Keratinocyte (primary cell): ENCODE measurements around the gene FER1L5. TPM values are rescaled to one million over a fixed set of nuclear protein-coding genes. Genes with fewer than 3 reads are reported as not detected.

Experiments used
- DNase-seq: peaks from one replicate; pipeline ENCODE4 v3.0.0-alpha.2; 2011; ENCODE audit warnings: low read depth, missing footprints, low spot score
- FAIRE-seq: peaks from 2 replicates; lab custom pipeline; 2011; peaks lifted over from hg19 to GRCh38; lab: Jason Lieb, UNC
- H2AFZ ChIP-seq: 2 replicates; pipeline ENCODE4 v1.6.0; 2012; ENCODE audit warnings: low read length, control low read depth, inconsistent platforms; ENCODE audit not compliant: control insufficient read depth
- H3K27ac ChIP-seq: 2 replicates; pipeline ENCODE4 v1.5.1; 2011; ENCODE audit warnings: low read length; ENCODE audit not compliant: control insufficient read depth, insufficient read depth
- H3K27me3 ChIP-seq: 3 replicates; pipeline ENCODE4 v1.6.0; 2011; ENCODE audit warnings: low read length; ENCODE audit not compliant: control insufficient read depth, insufficient read depth; ENCODE audit errors: extremely low read depth
- H3K36me3 ChIP-seq, 2 experiments: 2 replicates in 1 of 2; 3 replicates in 1 of 2; pipeline ENCODE4 v1.5.1; 2011; ENCODE audit warnings: low read length in 2 of 2, mild to moderate bottlenecking in 1 of 2; ENCODE audit not compliant: control insufficient read depth in 2 of 2, insufficient read depth in 2 of 2; ENCODE audit errors: extremely low read depth in 1 of 2
- H3K4me1 ChIP-seq: 3 replicates; pipeline ENCODE4 v1.5.1; 2011; ENCODE audit warnings: low read length; ENCODE audit not compliant: control insufficient read depth, insufficient read depth; ENCODE audit errors: extremely low read depth
- H3K4me2 ChIP-seq: 3 replicates; pipeline ENCODE4 v1.6.0; 2011; ENCODE audit warnings: low read depth, low read length; ENCODE audit not compliant: control insufficient read depth, insufficient read depth; ENCODE audit errors: extremely low read depth
- H3K4me3 ChIP-seq, 3 experiments: fragments of 200-600 bp in 1 of 3; sonication (generic) in 1 of 3; 2 replicates in 2 of 3; 3 replicates in 1 of 3; pipeline ENCODE4 v1.5.1; 2011 to 2016; ENCODE audit warnings: low read length in 3 of 3, mild to moderate bottlenecking in 3 of 3, control low read depth in 2 of 3, inconsistent platforms in 1 of 3, low read depth in 1 of 3, mixed read lengths in 1 of 3, mixed run types in 1 of 3, moderate library complexity in 1 of 3; ENCODE audit not compliant: control insufficient read depth in 2 of 3, insufficient read depth in 2 of 3; ENCODE audit errors: extremely low read depth in 1 of 3
- H3K79me2 ChIP-seq: 2 replicates; pipeline ENCODE4 v1.6.0; 2012; ENCODE audit warnings: low read length; ENCODE audit not compliant: control insufficient read depth, insufficient read depth
- H3K9ac ChIP-seq: 3 replicates; pipeline ENCODE4 v1.6.0; 2011; ENCODE audit warnings: low read length; ENCODE audit not compliant: control insufficient read depth, insufficient read depth; ENCODE audit errors: extremely low read depth
- H3K9me1 ChIP-seq: 3 replicates; pipeline ENCODE4 v1.6.0; 2011; ENCODE audit warnings: low read length; ENCODE audit not compliant: control insufficient read depth, insufficient read depth; ENCODE audit errors: extremely low read depth
- H3K9me3 ChIP-seq: 2 replicates; pipeline ENCODE4 v1.5.1; 2012; ENCODE audit warnings: low read depth, low read length; ENCODE audit not compliant: control insufficient read depth
- H4K20me1 ChIP-seq: 3 replicates; pipeline ENCODE4 v1.6.0; 2011; ENCODE audit warnings: low read length; ENCODE audit not compliant: control insufficient read depth, insufficient read depth; ENCODE audit errors: extremely low read depth
- CTCF ChIP-seq, 3 experiments: IDR thresholded peaks in 1 of 3; conservative IDR thresholded peaks in 1 of 3; optimal IDR thresholded peaks in 1 of 3; 2 replicates in 2 of 3; 3 replicates in 1 of 3; pipeline versions ENCODE3 to v1.5.1; 2011; ENCODE audit warnings: low read length in 3 of 3, mild to moderate bottlenecking in 3 of 3, moderate library complexity in 2 of 3, control low read depth in 1 of 3, inconsistent platforms in 1 of 3; ENCODE audit not compliant: insufficient read depth in 2 of 3; ENCODE audit errors: extremely low read depth in 1 of 3
- EZH2 ChIP-seq: IDR thresholded peaks from one replicate; pipeline ENCODE4 v1.6.1; 2012; ENCODE audit warnings: inconsistent platforms, mild to moderate bottlenecking, low read length, moderate library complexity
- dilution Hi-C: fragments of 300-500 bp; cut with MboI; formaldehyde crosslinking; loops from one replicate; pipeline ENCODE4 v1.7.0; 2020; ENCODE audit warnings: low sequenced_read_pairs; ENCODE audit not compliant: extremely low pct_ligation_motif_present
- polyA plus RNA-seq, 5 experiments: library from polyadenylated mRNA; depleted of rRNA in 3 of 5; stranded (reverse) in 3 of 5; stranded (forward) in 1 of 5; unstranded in 1 of 5; fragments of >200 nt; gene quantifications; 1 replicate in 1 of 5; 2 replicates in 3 of 5; 3 replicates in 1 of 5; pipeline versions ENCODE4 v1.2.1 to v1.2.3, GENCODE V29; 2011 to 2012; ENCODE audit warnings: missing spikeins in 2 of 5, low read depth in 1 of 5, low replicate concordance in 1 of 5

The FER1L5 gene
- polyA plus RNA-seq, 1 donor (not counting 4 experiments of a cell fraction or from before 2014, with no cell fraction given) = 0.01 TPM

DNA sequence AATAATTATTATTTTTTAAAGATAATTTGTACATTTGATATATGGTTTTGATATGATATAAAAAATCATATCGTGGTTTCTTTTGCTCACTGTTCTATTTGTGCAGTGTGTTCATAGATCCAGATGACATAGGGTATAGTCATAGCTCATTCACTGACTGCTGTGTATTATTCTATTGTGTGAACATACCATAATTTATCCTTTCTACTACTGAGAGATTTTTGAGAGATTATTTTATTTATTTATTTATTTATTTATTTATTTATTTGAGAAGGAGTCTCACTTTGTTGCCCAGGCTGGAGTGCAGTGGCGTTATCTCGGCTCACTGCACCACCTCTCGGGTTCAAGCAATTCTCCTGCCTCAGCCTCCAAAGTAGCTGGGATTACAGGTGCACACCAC, 39.0 kb downstream of the FER1L5 start:
- H3K79me2 ChIP-seq = no peaks in the 10 kb centered on the region
- no peak overlapping the region for H3K4me2 ChIP-seq
- H3K36me3 ChIP-seq = no peaks in the 10 kb centered on the region
- no peak overlapping the region for H3K4me3 ChIP-seq
- FAIRE-seq = no peak
- no peaks in the 10 kb centered on the region for H4K20me1 ChIP-seq
- H3K27ac ChIP-seq = no peak overlapping the region
- DNase-seq = no peak
- dilution Hi-C loops = no loop called here
- H2AFZ ChIP-seq = no peak overlapping the region
- H3K4me1 ChIP-seq = no peaks in the 10 kb centered on the region
- no peak overlapping the region for H3K9ac ChIP-seq
- peaks cover 27% of the 10 kb centered on the region for H3K27me3 ChIP-seq
- H3K9me1 ChIP-seq = no peaks in the 10 kb centered on the region
- H3K9me3 ChIP-seq = no peaks in the 10 kb centered on the region
- TF ChIP-seq EZH2 = no peak

DNA sequence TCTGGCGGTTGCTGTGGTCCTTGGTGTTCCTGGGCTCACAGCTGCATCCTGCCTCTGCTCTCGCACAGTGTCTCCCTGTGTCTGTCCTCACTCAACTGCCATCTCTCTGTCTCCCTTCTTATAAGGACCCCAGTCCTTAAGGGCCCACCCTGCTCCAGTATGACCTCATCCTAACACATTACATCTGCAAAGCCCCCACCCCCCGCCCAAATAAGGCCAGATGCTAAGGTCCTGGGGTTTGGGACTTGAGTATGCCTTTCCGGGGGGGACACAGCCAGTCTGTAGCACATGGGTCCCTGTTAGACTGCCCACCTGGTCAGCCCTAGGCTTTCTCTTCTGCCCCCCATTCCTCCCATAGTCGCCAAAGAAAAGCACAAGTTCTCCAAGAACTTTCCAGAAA, 40.7 kb downstream of the FER1L5 start:
- DNase-seq (no peak), FAIRE-seq (no peak)
- Histone ChIP-seq H3K9ac (no peak overlapping the region), H3K27me3 (peaks cover 27% of the 10 kb centered on the region), H3K36me3 (no peaks in the 10 kb centered on the region), H4K20me1 (no peaks in the 10 kb centered on the region), H3K27ac (no peak overlapping the region), H3K4me2 (no peak overlapping the region), H3K9me3 (no peaks in the 10 kb centered on the region), H3K79me2 (no peaks in the 10 kb centered on the region), H2AFZ (no peak overlapping the region), H3K4me3 (no peak overlapping the region), H3K9me1 (no peaks in the 10 kb centered on the region), H3K4me1 (no peaks in the 10 kb centered on the region)
- TF ChIP-seq EZH2 (no peak), CTCF (optimal IDR thresholded peaks at IDR 0.05 in 1 of 3, IDR thresholded peaks at IDR 0.05 in 1 of 3, conservative IDR thresholded peaks at IDR 0.05 in 1 of 3; ENCODE audit: extremely low read depth in 1 of 3, insufficient read depth in 2 of 3, low read length in 3 of 3) (no peak)
- dilution Hi-C loops = no loop called here
